PC-3 (cell line): ENCODE results near the gene ARL2BP. TPM values are rescaled to one million over a fixed set of nuclear protein-coding genes. Genes with fewer than 3 reads are reported as not detected.
A peak's percentile ranks its signal among the peaks of the same experiment; 100 is the strongest.

Source experiments
- ATAC-seq: fragments of 200-7000 bp; cut with Tn5 transposase; 2 replicates; pipeline ENCODE4 v1.9.1; 2020; ENCODE audit warnings: mild to moderate bottlenecking, moderate library complexity
- BruUV-seq: library from RNA; stranded (reverse); fragments of 400-500 nt; replicated peaks from 2 replicates; lab custom pipeline; 2021; lab: Mats Ljungman, UMichigan
- CTCF ChIA-PET: fragments of 300-600 bp; sonication (Branson Sonifier 250); formaldehyde crosslinking; loops from one replicate; lab custom pipeline; 2022; ENCODE audit warnings: antibody characterized with exemption; lab: Charles Lee
- POLR2A ChIA-PET: fragments of 300-600 bp; sonication (Branson Sonifier 250); formaldehyde crosslinking; loops from one replicate; lab custom pipeline; 2022; ENCODE audit warnings: antibody characterized with exemption; ENCODE audit not compliant: unreplicated experiment; lab: Charles Lee
- DNase-seq: peaks from one replicate; pipeline ENCODE4 v3.0.0-alpha.2; 2015
- H2AFZ ChIP-seq: fragments of 300-600 bp; sonication (generic); 2 replicates; pipeline ENCODE4 v1.6.0; 2016; ENCODE audit warnings: antibody characterized with exemption, low read length
- H3F3A ChIP-seq: fragments of 300-600 bp; sonication (generic); one replicate; pipeline ENCODE4 v1.6.0; 2017; ENCODE audit warnings: antibody characterized with exemption, low read length, control low read depth, mild to moderate bottlenecking; ENCODE audit not compliant: unreplicated experiment
- H3K27ac ChIP-seq: fragments of 300-600 bp; sonication (generic); 2 replicates; pipeline ENCODE4 v1.5.1; 2016; ENCODE audit warnings: mild to moderate bottlenecking, low read length
- H3K27me3 ChIP-seq: fragments of 300-600 bp; sonication (generic); 2 replicates; pipeline ENCODE4 v1.6.1; 2016; ENCODE audit warnings: low read length, mixed read lengths
- H3K36me3 ChIP-seq: fragments of 300-600 bp; sonication (generic); 2 replicates; pipeline ENCODE4 v1.6.1; 2016; ENCODE audit warnings: low read depth, mixed run types, low read length, mixed read lengths
- H3K4me1 ChIP-seq: fragments of 300-600 bp; sonication (generic); 2 replicates; pipeline ENCODE4 v1.5.1; 2016; ENCODE audit warnings: low read length; ENCODE audit not compliant: insufficient read depth
- H3K4me2 ChIP-seq: fragments of 300-600 bp; sonication (generic); 2 replicates; pipeline ENCODE4 v1.6.0; 2016; ENCODE audit warnings: low read length
- H3K4me3 ChIP-seq: fragments of 300-600 bp; sonication (generic); 2 replicates; pipeline ENCODE4 v1.5.1; 2016; ENCODE audit warnings: mild to moderate bottlenecking, low read length, mixed read lengths
- H3K79me2 ChIP-seq: fragments of 300-600 bp; sonication (generic); 2 replicates; pipeline ENCODE4 v1.6.1; 2017; ENCODE audit warnings: low read length, mixed read lengths
- H3K9ac ChIP-seq: fragments of 300-600 bp; sonication (generic); 2 replicates; pipeline ENCODE4 v1.6.0; 2016; ENCODE audit warnings: mild to moderate bottlenecking, low read length
- H3K9me2 ChIP-seq: fragments of 300-600 bp; sonication (generic); replicated peaks from 2 replicates; pipeline ENCODE4 v1.6.1; 2016; ENCODE audit warnings: mixed run types, low read length, mixed read lengths
- H3K9me3 ChIP-seq: fragments of 300-600 bp; sonication (generic); 2 replicates; pipeline ENCODE4 v1.6.1; 2016; ENCODE audit warnings: low read length, mixed read lengths
- H4K20me1 ChIP-seq: fragments of 300-600 bp; sonication (generic); 2 replicates; pipeline ENCODE4 v1.6.1; 2016; ENCODE audit warnings: low read length, mixed read lengths
- EZH2 ChIP-seq: fragments of 300-600 bp; sonication (generic); IDR thresholded peaks from one replicate; pipeline ENCODE4 v1.6.1; 2017; ENCODE audit warnings: antibody characterized with exemption, mild to moderate bottlenecking, low read length; ENCODE audit not compliant: unreplicated experiment
- EZH2phosphoT487 ChIP-seq: fragments of 300-600 bp; sonication (generic); IDR thresholded peaks from 2 replicates; pipeline ENCODE4 v1.6.1; 2018; ENCODE audit warnings: mild to moderate bottlenecking, antibody characterized with exemption, low read length, borderline replicate concordance
- intact Hi-C: fragments of 100-400 bp; cut with micrococcal nuclease; formaldehyde crosslinking; loops from 2 replicates; pipeline ENCODE4 v1.9.0; 2023
- total RNA-seq: library from RNA; depleted of rRNA; stranded (reverse); fragments of >200 nt; gene quantifications from 2 replicates; pipeline ENCODE4 v1.2.3, GENCODE V29; 2014
- TF ChIP-seq, protein P1 (sequence below): fragments of 300-600 bp; sonication (generic); conservative IDR thresholded peaks from 2 replicates; pipeline ENCODE4 v1.5.1; 2017; ENCODE audit warnings: antibody characterized with exemption, low read depth, mild to moderate bottlenecking, low read length

Gene ARL2BP
- total RNA-seq, 1 experiment from 2014 or later = 38.4 TPM

- H3K27ac ChIP-seq = no peak overlapping the region
- DNase-seq (no peak), ATAC-seq (no peak)
- no peak overlapping the region for H3K4me2 ChIP-seq
- no peaks in the 10 kb centered on the region for H3F3A ChIP-seq
- peaks cover 12% of the 10 kb centered on the region; the same call in 1 of the 2 replicates for H3K4me1 ChIP-seq
- H2AFZ ChIP-seq = no peak overlapping the region
- intact Hi-C loops = no loop called here
- BruUV-seq = no TSS peak
- POLR2A ChIA-PET = no interaction called here
- H4K20me1 ChIP-seq = no peaks in the 10 kb centered on the region
- H3K9me3 ChIP-seq = no peaks in the 10 kb centered on the region
- H3K9me2 ChIP-seq = no peaks in the 10 kb centered on the region
- TF ChIP-seq, protein P1, sequence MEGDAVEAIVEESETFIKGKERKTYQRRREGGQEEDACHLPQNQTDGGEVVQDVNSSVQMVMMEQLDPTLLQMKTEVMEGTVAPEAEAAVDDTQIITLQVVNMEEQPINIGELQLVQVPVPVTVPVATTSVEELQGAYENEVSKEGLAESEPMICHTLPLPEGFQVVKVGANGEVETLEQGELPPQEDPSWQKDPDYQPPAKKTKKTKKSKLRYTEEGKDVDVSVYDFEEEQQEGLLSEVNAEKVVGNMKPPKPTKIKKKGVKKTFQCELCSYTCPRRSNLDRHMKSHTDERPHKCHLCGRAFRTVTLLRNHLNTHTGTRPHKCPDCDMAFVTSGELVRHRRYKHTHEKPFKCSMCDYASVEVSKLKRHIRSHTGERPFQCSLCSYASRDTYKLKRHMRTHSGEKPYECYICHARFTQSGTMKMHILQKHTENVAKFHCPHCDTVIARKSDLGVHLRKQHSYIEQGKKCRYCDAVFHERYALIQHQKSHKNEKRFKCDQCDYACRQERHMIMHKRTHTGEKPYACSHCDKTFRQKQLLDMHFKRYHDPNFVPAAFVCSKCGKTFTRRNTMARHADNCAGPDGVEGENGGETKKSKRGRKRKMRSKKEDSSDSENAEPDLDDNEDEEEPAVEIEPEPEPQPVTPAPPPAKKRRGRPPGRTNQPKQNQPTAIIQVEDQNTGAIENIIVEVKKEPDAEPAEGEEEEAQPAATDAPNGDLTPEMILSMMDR = no peak
- no peak for TF ChIP-seq EZH2phosphoT487
- no peak for TF ChIP-seq EZH2
- peaks cover 15% of the 10 kb centered on the region; the same call in 1 of the 2 replicates for H3K36me3 ChIP-seq
- H3K9ac ChIP-seq = no peak overlapping the region
- H3K4me3 ChIP-seq = no peak overlapping the region
- CTCF ChIA-PET = no interaction called here
- H3K79me2 ChIP-seq = peaks cover 16% of the 10 kb centered on the region
- H3K27me3 ChIP-seq = no peaks in the 10 kb centered on the region
Observed at GRCh38 chr16:57242650-57243049, 2.4 kb upstream of the ARL2BP start.

DNA sequence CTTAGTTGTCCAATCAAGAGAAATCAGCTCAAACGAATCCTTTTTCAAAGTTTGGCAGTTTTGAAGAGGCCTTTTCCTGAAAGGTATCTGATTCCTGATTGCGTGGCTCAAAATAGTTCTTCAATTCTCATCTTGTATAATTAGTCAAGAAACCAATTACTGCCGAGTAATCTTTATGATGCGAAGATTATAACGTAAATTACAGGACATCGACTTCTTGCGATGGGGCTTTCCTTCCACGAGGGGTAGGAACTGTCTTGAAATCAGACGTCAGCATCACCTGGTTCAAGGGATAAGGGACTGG, 644 bp upstream of the ARL2BP start:
- no peaks in the 10 kb centered on the region for H3K27me3 ChIP-seq
- peaks cover 3% of the 10 kb centered on the region for H3K36me3 ChIP-seq
- DNase-seq (no peak), ATAC-seq (no peak; the same call in 1 of the 2 replicates)
- H3K4me2 ChIP-seq = peak overlapping the region; percentile 78
- H2AFZ ChIP-seq = peak overlapping the region; percentile 78
- H3F3A ChIP-seq = no peaks in the 10 kb centered on the region
- H3K79me2 ChIP-seq = peaks cover 16% of the 10 kb centered on the region
- CTCF ChIA-PET = interaction anchor here (1.3 kb wide), 1 partner anchor 56 kb away, joined by 3 read pairs; no protein-coding TSS in a partner anchor
- TSS peak; percentile 94 for BruUV-seq
- intact Hi-C loops = loop anchor here (1.0 to 2.0 kb wide), 2 partner anchors 32 to 178 kb away; no protein-coding TSS in a partner anchor
- H4K20me1 ChIP-seq = no peaks in the 10 kb centered on the region
- peaks cover 12% of the 10 kb centered on the region; the same call in 1 of the 2 replicates for H3K4me1 ChIP-seq
- peak overlapping the region; percentile 36 for H3K27ac ChIP-seq
- peak overlapping the region; percentile 79 for H3K4me3 ChIP-seq
- TF ChIP-seq, protein P1 = no peak
- no peak for TF ChIP-seq EZH2
- no peak for TF ChIP-seq EZH2phosphoT487
- H3K9me2 ChIP-seq = no peaks in the 10 kb centered on the region
- peak overlapping the region; percentile 20 for H3K9ac ChIP-seq
- H3K9me3 ChIP-seq = no peaks in the 10 kb centered on the region
- POLR2A ChIA-PET = interaction anchor here (0.7 kb wide), 1 partner anchor 715 kb away, joined by 3 read pairs; no protein-coding TSS in a partner anchor
